HG02610 (cell line): ENCODE measurements around the gene SERINC4.

Experiments
- ATAC-seq: cut with Tn5 transposase; IDR thresholded peaks from one replicate; pipeline ENCODE4 v1.9.1; 2021; ENCODE audit warnings: mild to moderate bottlenecking, moderate library complexity; ENCODE audit not compliant: unreplicated experiment

Gene SERINC4

GRCh38 chr15:43763819-43764446 is 36.1 kb downstream of the SERINC4 start:
- no peak for ATAC-seq

- ATAC-seq, result no peak
Observed at GRCh38 chr15:43762824-43763223, 37.2 kb downstream of the SERINC4 start.

- no peak for ATAC-seq
Observed at GRCh38 chr15:43751885-43752284, 48.1 kb downstream of the SERINC4 start.

GRCh38 chr15:43749690-43750345 is 50.2 kb downstream of the SERINC4 start:
- ATAC-seq, result peak; percentile 47

GRCh38 chr15:43748376-43748775 is 51.6 kb downstream of the SERINC4 start:
- ATAC-seq, result no peak

- ATAC-seq, result peak; percentile 20
Observed at GRCh38 chr15:43746903-43747309, 53.1 kb downstream of the SERINC4 start.

- ATAC-seq, result peak; percentile 73
Observed at GRCh38 chr15:43746245-43746902, 53.6 kb downstream of the SERINC4 start, which contains the start of gene PDIA3. Gene PDIA3 (plus strand): TSS chr15:43746438. CDS start chr15:43746540, 102 bp downstream.
